ENCODE results near the gene MAPK10. TPM values are rescaled to one million over a fixed set of nuclear protein-coding genes. Genes with fewer than 3 reads are reported as not detected.

Gene MAPK10
- total RNA-seq, 1 experiment from 2014 or later = 4.7 TPM

- peaks cover 5 to 6% of the 10 kb centered on the region in 2 experiments; a peak in 4 of 5 replicates for H3K9me3 Mint-ChIP-seq
These were observed 116.1 kb downstream of the MAPK10 start for GRCh38 chr4:86243750-86244149.

More at GRCh38 chr4:86243750-86244149, 116.1 kb downstream of the MAPK10 start:
- Histone ChIP-seq H3K27ac (ENCODE audit: insufficient read length, low read depth, low read length) (no peak overlapping the region), H3K14ac (ENCODE audit: insufficient read depth, low read length) (no peak overlapping the region), H2BK120ac (ENCODE audit: low read depth, low read length, poor library complexity, severe bottlenecking) (no peak overlapping the region), H3K18ac (ENCODE audit: insufficient read length, low read depth, low read length) (no peak overlapping the region), H3K4me2 (ENCODE audit: insufficient read depth, insufficient read length, low read length) (no peak overlapping the region), H4K8ac (replicated peaks; ENCODE audit: insufficient read length, low read depth, low read length) (no peak overlapping the region), H2AK5ac (ENCODE audit: insufficient read length, low read length) (no peak overlapping the region), H3K23ac (ENCODE audit: insufficient read length, low read depth, low read length) (no peak overlapping the region), H4K5ac (ENCODE audit: insufficient read length, low read depth, low read length) (no peak overlapping the region), H3K4me1 (ENCODE audit: insufficient read depth, low read length) (no peaks in the 10 kb centered on the region), H3K27me3 (ENCODE audit: insufficient read depth, low read length) (no peaks in the 10 kb centered on the region), H3K23me2 (ENCODE audit: insufficient read length, low read depth, low read length, poor library complexity, severe bottlenecking) (no peaks in the 10 kb centered on the region), H3K56ac (ENCODE audit: insufficient read length, low read depth, low read length) (no peak overlapping the region), H2BK20ac (ENCODE audit: low read depth, low read length, poor library complexity, severe bottlenecking) (no peak overlapping the region), H4K20me1 (ENCODE audit: control insufficient read depth, insufficient read depth, insufficient read length) (no peaks in the 10 kb centered on the region), H3K79me2 (ENCODE audit: insufficient read depth, low read length) (no peaks in the 10 kb centered on the region), H3K9me3 (ENCODE audit: control insufficient read depth, low read depth, low read length) (no peaks in the 10 kb centered on the region), H3K79me1 (ENCODE audit: insufficient read depth, low read depth, low read length, poor library complexity, severe bottlenecking) (no peaks in the 10 kb centered on the region), H2BK15ac (ENCODE audit: low read depth, low read length) (no peak overlapping the region), H2BK5ac (ENCODE audit: insufficient read length, low read length) (no peak overlapping the region), H4K91ac (ENCODE audit: insufficient read length, low read depth, low read length) (no peak overlapping the region), H3K9ac (ENCODE audit: extremely low read depth, insufficient read length, low read length) (no peak overlapping the region), H2AFZ (ENCODE audit: low read length) (no peak overlapping the region), H3T11ph (ENCODE audit: low read length) (no peak overlapping the region), H2BK12ac (ENCODE audit: insufficient read length, low read depth, low read length) (no peak overlapping the region), H3K4ac (ENCODE audit: low read depth, low read length) (no peak overlapping the region)
- Mint-ChIP-seq H3K27me3 (ENCODE audit: low read depth) (no peaks in the 10 kb centered on the region), H3K4me3 (no peak overlapping the region), H3K36me3 (ENCODE audit: insufficient read depth in 1 of 3, low read depth in 3 of 3) (peaks cover 3 to 19% (median 10%) of the 10 kb centered on the region in 3 experiments), H3K27ac (no peak overlapping the region), H3K4me1 (no peaks in the 10 kb centered on the region)
- DNase-seq = no peak
- no CpG with 5 or more reads among the region's 3 CpGs for WGBS (ENCODE audit: extremely low coverage, insufficient read length, low lambda C conversion rate)
- TF ChIP-seq CTCF (conservative IDR thresholded peaks at IDR 0.05) = no peak
